Neural progenitor cell (in vitro differentiated cells): ENCODE results near the gene IQCE. TPM values are rescaled to one million over a fixed set of nuclear protein-coding genes. Genes with fewer than 3 reads are reported as not detected.
A peak's percentile ranks its signal among the peaks of the same experiment; 100 is the strongest.

Experiments used
- DNase-seq: peaks from one replicate; pipeline ENCODE4 v3.0.0-alpha.2; 2016; ENCODE audit warnings: low spot score
- H2AFZ ChIP-seq: fragments of 200-600 bp; sonication (generic); replicated peaks from 2 replicates; pipeline ENCODE4 v1.6.1; 2016; ENCODE audit warnings: antibody characterized with exemption
- H3F3A ChIP-seq: fragments of 200-600 bp; sonication (generic); 2 replicates; pipeline ENCODE4 v1.6.1; 2016; ENCODE audit warnings: antibody characterized with exemption, low read depth
- H3K27ac ChIP-seq: fragments of 200-600 bp; sonication (generic); 2 replicates; pipeline ENCODE4 v1.5.1; 2016; ENCODE audit warnings: mild to moderate bottlenecking
- H3K27me3 ChIP-seq: fragments of 200-600 bp; sonication (generic); 2 replicates; pipeline ENCODE4 v1.6.1; 2016; ENCODE audit warnings: mild to moderate bottlenecking, moderate library complexity
- H3K36me3 ChIP-seq: fragments of 200-600 bp; sonication (generic); 2 replicates; pipeline ENCODE4 v1.5.1; 2016
- H3K4me1 ChIP-seq: fragments of 200-600 bp; sonication (generic); 2 replicates; pipeline ENCODE4 v1.6.1; 2016; ENCODE audit warnings: mixed run types
- H3K4me2 ChIP-seq: fragments of 200-600 bp; sonication (generic); 2 replicates; pipeline ENCODE4 v1.6.1; 2016
- H3K4me3 ChIP-seq: fragments of 200-600 bp; sonication (generic); 2 replicates; pipeline ENCODE4 v1.5.1; 2016
- H3K79me2 ChIP-seq: fragments of 200-600 bp; sonication (generic); 2 replicates; pipeline ENCODE4 v1.6.1; 2016; ENCODE audit warnings: low read depth
- H3K9ac ChIP-seq: fragments of 200-600 bp; sonication (generic); 2 replicates; pipeline ENCODE4 v1.6.1; 2016
- H3K9me3 ChIP-seq: fragments of 200-600 bp; sonication (generic); 2 replicates; pipeline ENCODE4 v1.5.1; 2016; ENCODE audit warnings: low read depth
- H4K20me1 ChIP-seq: fragments of 200-600 bp; sonication (generic); 2 replicates; pipeline ENCODE4 v1.6.1; 2016; ENCODE audit warnings: low read depth
- H3K27ac Mint-ChIP-seq: 3 replicates; pipeline ENCODE4 v1.8.0; 2021; ENCODE audit warnings: mixed read lengths
- H3K27me3 Mint-ChIP-seq: 2 replicates; pipeline ENCODE4 v1.8.0; 2022; ENCODE audit warnings: low read depth, mild to moderate bottlenecking, inconsistent platforms, moderate library complexity, mixed read lengths; ENCODE audit not compliant: insufficient read depth
- H3K36me3 Mint-ChIP-seq: 3 replicates; pipeline ENCODE4 v1.8.0; 2021; ENCODE audit warnings: mixed read lengths
- H3K4me1 Mint-ChIP-seq: 3 replicates; pipeline ENCODE4 v1.8.0; 2021; ENCODE audit warnings: mixed read lengths
- H3K4me3 Mint-ChIP-seq: 3 replicates; pipeline ENCODE4 v1.8.0; 2021; ENCODE audit warnings: mild to moderate bottlenecking, moderate library complexity, mixed read lengths
- H3K9me3 Mint-ChIP-seq: 3 replicates; pipeline ENCODE4 v1.8.0; 2020; ENCODE audit warnings: mixed read lengths
- CTCF ChIP-seq: fragments of 200-600 bp; sonication (generic); IDR thresholded peaks from 2 replicates; pipeline ENCODE4 v1.5.1; 2017; ENCODE audit warnings: antibody characterized with exemption, mild to moderate bottlenecking
- EZH2 ChIP-seq: fragments of 200-600 bp; sonication (generic); IDR thresholded peaks from 2 replicates; pipeline ENCODE4 v1.6.1; 2017; ENCODE audit warnings: antibody characterized with exemption, mild to moderate bottlenecking, moderate library complexity
- EZH2phosphoT487 ChIP-seq: fragments of 200-600 bp; sonication (generic); IDR thresholded peaks from 2 replicates; pipeline ENCODE4 v1.6.1; 2017; ENCODE audit warnings: antibody characterized with exemption
- total RNA-seq: library from RNA; depleted of rRNA; stranded (reverse); fragments of >200 nt; gene quantifications from 2 replicates; pipeline ENCODE4 v1.2.3, GENCODE V29; 2015; ENCODE audit warnings: low replicate concordance

The IQCE gene
- total RNA-seq, 1 donor from 2014 or later = 4.6 TPM

GRCh38 chr7:2601907-2602306 lies 43.1 kb downstream of the IQCE start:
- Mint-ChIP-seq H3K4me1 (no peaks in the 10 kb centered on the region), H3K36me3 (peaks cover 14% of the 10 kb centered on the region), H3K4me3 (no peak overlapping the region), H3K9me3 (no peaks in the 10 kb centered on the region), H3K27ac (no peak overlapping the region), H3K27me3 (peaks cover 3% of the 10 kb centered on the region)
- no peak overlapping the region for H3K4me3 ChIP-seq
- no peaks in the 10 kb centered on the region for H3K27me3 ChIP-seq
- H4K20me1 ChIP-seq = no peaks in the 10 kb centered on the region
- peaks cover 8% of the 10 kb centered on the region for H3F3A ChIP-seq
- H3K4me2 ChIP-seq = no peak overlapping the region
- H3K9ac ChIP-seq = no peak overlapping the region
- H3K27ac ChIP-seq = no peak overlapping the region
- no peaks in the 10 kb centered on the region for H3K9me3 ChIP-seq
- no peaks in the 10 kb centered on the region for H3K36me3 ChIP-seq
- H3K4me1 ChIP-seq = peaks cover 14% of the 10 kb centered on the region
- no peak for DNase-seq
- no peak overlapping the region for H2AFZ ChIP-seq
- TF ChIP-seq CTCF (no peak), EZH2 (no peak), EZH2phosphoT487 (no peak)
- no peaks in the 10 kb centered on the region for H3K79me2 ChIP-seq

- H3K9me3 Mint-ChIP-seq = no peaks in the 10 kb centered on the region
- no peaks in the 10 kb centered on the region for H4K20me1 ChIP-seq
- no peak for DNase-seq
- peaks cover 14% of the 10 kb centered on the region for H3K36me3 Mint-ChIP-seq
- peaks cover 20% of the 10 kb centered on the region for H3K4me1 ChIP-seq
- H3K27ac Mint-ChIP-seq = no peak overlapping the region
- H2AFZ ChIP-seq = no peak overlapping the region
- peaks cover 3% of the 10 kb centered on the region for H3K27me3 Mint-ChIP-seq
- no peaks in the 10 kb centered on the region for H3K36me3 ChIP-seq
- H3K4me1 Mint-ChIP-seq = peaks cover 6% of the 10 kb centered on the region
- no peak overlapping the region for H3K9ac ChIP-seq
- no peak overlapping the region for H3K27ac ChIP-seq
- H3K79me2 ChIP-seq = no peaks in the 10 kb centered on the region
- no peaks in the 10 kb centered on the region for H3K27me3 ChIP-seq
- peaks cover 15% of the 10 kb centered on the region for H3F3A ChIP-seq
- no peak overlapping the region for H3K4me3 Mint-ChIP-seq
- H3K9me3 ChIP-seq = no peaks in the 10 kb centered on the region
- no peak overlapping the region for H3K4me3 ChIP-seq
- TF ChIP-seq CTCF (no peak), EZH2phosphoT487 (no peak), EZH2 (no peak)
- H3K4me2 ChIP-seq = no peak overlapping the region
Measured at GRCh38 chr7:2602406-2603043, 43.7 kb downstream of the IQCE start.

GRCh38 chr7:2603044-2603965 lies 44.5 kb downstream of the IQCE start:
- H3K27ac Mint-ChIP-seq = peak overlapping the region; percentile 21
- H3K36me3 ChIP-seq = no peaks in the 10 kb centered on the region
- H3K36me3 Mint-ChIP-seq = peaks cover 11% of the 10 kb centered on the region

More at GRCh38 chr7:2603044-2603965, 44.5 kb downstream of the IQCE start:
- Histone ChIP-seq H3F3A (peaks cover 19% of the 10 kb centered on the region), H3K4me3 (no peak overlapping the region), H3K9ac (no peak overlapping the region), H3K4me1 (peaks cover 27% of the 10 kb centered on the region), H3K27ac (no peak overlapping the region), H3K4me2 (no peak overlapping the region), H3K9me3 (no peaks in the 10 kb centered on the region), H3K27me3 (no peaks in the 10 kb centered on the region), H4K20me1 (no peaks in the 10 kb centered on the region), H3K79me2 (no peaks in the 10 kb centered on the region), H2AFZ (no peak overlapping the region)
- TF ChIP-seq EZH2phosphoT487 = no peak
- TF ChIP-seq EZH2 = no peak
- TF ChIP-seq CTCF = no peak
- H3K27me3 Mint-ChIP-seq = peaks cover 3% of the 10 kb centered on the region
- H3K4me1 Mint-ChIP-seq = peaks cover 12% of the 10 kb centered on the region
- no peak overlapping the region for H3K4me3 Mint-ChIP-seq
- no peak for DNase-seq
- H3K9me3 Mint-ChIP-seq = no peaks in the 10 kb centered on the region
